Measurements from ENCODE around the gene MEST.
A peak's percentile ranks its signal among the peaks of the same experiment; 100 is the strongest.
"Not testable (repeated sequence)": the region's sequence is repeated elsewhere in the genome, so short reads cannot be mapped to it uniquely, and the experiment has no call there.

The MEST gene

GRCh38 chr7:130486114-130486953 lies 5.6 kb upstream of the MEST start:
- DNase-seq (ENCODE audit: low spot score) = peak; percentile 7

DNA sequence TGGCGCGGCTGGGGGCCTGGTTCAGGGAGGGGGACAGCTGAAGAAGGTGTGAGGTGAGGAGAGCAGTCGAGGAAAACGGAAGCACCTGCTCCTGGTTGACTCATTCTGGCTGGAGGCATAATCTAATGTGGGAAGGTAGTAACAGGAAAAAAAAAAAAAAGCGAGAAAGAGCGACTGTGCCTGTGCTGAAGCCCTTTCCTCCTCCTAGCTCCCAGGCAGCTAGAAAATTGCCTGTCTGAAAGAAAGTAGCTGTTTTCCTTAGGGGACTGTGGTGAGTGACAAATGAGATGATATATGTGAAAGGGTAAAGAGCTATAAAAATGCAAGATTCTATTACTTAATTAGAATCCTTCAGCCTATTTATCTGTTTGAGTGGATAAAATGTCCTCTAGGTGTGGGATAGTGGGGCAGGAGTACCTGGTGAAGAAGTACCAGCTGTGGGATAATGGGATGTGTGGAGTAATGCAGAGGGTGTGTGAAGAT lies 4.9 kb upstream of the MEST start:
- DNase-seq (ENCODE audit: low spot score) = no peak

- DNase-seq (ENCODE audit: low spot score) = no peak
Observed at GRCh38 chr7:130488392-130489139, 3.3 kb upstream of the MEST start.

DNA sequence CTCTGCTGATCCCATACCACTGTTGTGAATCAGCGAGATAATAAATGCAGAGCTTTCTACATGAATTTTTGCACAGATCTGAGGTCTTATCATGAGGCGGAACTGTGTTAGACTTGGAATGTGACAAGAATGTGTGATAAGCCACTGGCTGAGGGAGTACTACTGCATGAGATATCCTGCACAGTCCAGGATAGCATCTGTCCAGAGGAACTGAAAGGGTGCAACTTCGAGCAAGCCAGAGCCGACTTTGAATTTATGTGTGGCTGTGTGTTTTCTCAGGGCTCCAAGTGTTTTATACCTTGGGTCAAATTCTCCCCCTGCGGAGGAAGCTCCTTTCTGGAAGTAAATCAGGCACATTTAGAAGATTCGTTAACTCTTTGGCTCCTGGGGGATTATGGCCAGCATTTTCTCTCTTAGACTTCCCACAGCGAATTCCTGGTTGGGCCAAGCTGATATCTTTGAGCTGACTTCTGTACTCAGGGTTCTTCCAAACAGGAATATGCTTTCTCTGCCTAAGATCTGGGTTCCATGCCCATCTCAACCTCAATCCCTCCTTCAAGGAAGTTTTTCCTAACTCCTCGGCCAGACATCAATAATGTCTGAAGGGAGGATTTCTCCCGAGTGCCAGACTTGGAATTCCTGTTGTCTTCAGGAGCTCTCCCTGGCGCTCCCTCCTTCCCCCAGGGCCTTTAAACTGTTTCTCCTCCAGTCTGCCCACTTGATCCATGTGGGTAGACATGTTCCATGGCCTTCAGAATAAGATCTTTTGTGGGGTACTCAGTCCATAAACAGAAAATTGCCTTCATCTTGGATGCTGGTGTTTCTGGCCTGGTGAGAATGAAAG lies 2.5 kb upstream of the MEST start:
- DNase-seq (ENCODE audit: low spot score) = no peak

DNA sequence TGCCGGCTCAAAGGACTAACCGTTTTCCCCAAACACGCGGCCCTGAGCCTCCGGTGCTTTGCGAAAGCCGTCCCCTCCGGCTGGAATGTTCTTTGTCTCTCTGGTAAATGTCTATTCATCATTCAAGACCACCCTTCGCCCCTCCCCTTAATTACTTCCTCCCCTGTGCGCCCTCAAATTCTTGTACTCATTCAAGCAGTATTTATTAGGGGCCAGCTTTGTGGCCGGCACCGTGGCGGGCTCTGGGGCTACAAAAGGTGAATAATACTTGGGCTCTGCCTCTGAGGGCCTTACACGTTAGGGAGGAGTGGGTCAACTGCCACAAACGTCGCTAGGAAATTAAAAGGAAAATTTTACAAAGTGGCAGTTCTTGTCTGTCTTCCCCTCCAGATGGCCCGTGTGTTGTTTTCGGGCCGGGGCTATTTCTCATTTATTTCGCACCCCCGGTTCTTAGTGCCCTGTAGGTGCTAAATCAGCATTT lies 1.5 kb upstream of the MEST start:
- no peak for DNase-seq (ENCODE audit: low spot score)

DNA sequence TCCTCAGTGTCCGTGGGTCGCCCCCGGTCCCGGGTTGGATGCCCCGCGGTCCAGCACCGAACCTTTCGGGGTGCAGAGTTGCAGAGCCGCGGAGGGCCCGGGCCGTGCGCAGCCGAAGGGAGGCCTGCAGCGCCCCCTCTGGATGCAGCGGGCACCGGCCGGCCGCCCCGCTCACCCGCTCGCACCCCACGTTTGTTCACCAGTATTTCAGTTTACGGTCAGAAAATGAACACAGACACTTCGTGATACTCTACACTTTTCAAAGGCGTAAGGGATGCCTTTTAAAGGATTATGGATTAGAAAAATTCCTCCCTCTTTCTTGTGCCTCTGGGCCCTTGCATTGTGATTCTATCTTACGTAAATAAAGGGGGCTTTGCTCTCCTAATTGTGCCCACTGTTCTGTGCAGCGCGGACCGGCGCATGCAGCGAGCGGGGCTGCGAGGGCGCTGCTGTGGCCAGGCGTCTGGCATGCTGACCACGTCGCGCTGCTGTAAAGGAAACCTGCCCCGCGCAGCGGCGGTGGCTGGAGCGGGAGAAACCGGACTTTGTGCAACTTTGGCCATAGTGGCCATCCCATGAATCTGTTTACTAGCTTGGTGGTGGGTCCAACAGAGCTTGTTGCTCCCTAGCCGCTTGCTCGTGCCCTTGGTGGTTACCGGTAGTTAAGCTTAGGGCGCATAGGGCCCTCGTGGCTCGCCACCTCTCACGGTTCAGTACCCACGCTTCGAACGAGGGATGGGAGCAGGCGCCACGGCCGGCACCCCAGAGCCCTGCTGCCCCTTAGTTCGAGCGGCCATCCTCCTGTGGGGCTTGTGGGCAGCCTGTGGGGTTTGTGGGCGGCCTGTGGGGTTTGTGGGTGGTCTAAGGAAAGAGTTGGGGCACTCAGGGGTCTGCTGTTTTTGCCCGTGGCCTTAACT lies 739 bp upstream of the MEST start:
- DNase-seq (ENCODE audit: low spot score) = no peak

- no peak for DNase-seq (ENCODE audit: low spot score)
Observed at GRCh38 chr7:130492523-130493274, 814 bp downstream of the MEST start.

- DNase-seq (ENCODE audit: low spot score) = no peak
Observed at GRCh38 chr7:130493275-130493873, 1.5 kb downstream of the MEST start.

DNA sequence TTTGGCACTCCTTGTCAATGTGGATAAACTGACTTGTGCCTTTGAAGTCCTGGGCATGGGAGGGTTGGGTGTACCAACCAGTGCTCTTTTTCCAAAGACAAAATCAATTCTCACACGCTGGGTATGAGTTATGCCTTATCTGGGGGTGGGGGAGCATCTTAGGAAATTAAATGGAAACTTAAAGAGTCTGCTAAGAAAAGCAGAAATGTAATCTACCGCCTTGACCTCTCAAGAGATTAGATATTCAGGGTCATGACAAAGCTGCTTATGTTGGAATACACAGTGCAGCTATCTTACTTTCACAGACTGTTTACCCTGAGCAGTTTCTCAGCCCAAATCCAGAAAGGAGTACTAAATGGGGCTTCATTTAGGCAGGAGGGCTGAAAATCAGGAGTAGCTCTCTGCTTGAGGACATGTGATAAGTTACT lies 2.6 kb downstream of the MEST start:
- DNase-seq (ENCODE audit: low spot score) = no peak

- DNase-seq (ENCODE audit: low spot score) = no peak
Observed at GRCh38 chr7:130500463-130500862, 8.6 kb downstream of the MEST start.

DNA sequence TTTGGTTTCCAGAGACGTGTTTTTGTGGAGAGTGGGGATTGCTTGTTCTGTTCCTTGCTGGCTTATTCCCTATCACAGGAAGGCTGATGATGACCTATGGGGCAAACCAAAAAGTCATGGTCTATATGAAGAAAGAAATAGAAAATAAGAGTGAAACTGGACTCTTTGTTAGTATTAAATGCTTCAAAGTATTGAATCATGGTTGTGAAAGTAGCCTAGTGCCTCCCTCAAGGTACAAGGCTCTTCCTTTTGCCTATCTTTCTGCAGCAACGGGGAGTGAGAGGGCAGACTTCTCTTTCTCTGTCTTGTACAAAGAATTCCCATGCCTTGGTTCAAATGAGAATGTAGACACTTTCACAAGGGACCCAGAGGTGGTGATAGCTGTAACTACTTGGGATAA lies 9.0 kb downstream of the MEST start:
- no peak for DNase-seq (ENCODE audit: low spot score)

- DNase-seq (ENCODE audit: low spot score) = no peak
Observed at GRCh38 chr7:130505753-130506152, 13.9 kb downstream of the MEST start.

- DNase-seq (ENCODE audit: low spot score) = no peak
Observed at GRCh38 chr7:130506358-130506757, 14.5 kb downstream of the MEST start.

DNA sequence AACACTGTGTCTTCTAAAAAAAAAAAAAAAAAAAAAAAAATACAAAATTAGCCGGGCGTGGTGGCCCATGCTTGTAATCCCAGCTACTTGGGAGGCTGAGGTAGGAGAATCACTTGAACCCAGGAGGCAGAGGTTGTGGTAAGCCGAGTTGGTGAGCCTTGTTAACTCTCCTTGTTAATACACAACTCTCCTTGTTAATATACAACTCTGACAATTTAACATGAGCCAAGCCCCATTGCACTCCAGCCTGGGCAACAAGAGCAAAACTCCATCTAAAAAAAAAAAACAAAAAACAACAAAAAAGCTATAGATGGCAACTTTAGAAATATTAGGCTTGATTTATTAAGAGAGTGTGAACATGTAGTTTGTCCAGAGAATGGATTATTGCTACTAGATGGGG lies 20.2 kb downstream of the MEST start:
- DNase-seq (ENCODE audit: low spot score) = not testable (repeated sequence)

- DNase-seq (ENCODE audit: low spot score) = no peak
Observed at GRCh38 chr7:130513447-130513846, 21.6 kb downstream of the MEST start.

- no peak for DNase-seq (ENCODE audit: low spot score)
Observed at GRCh38 chr7:130515315-130516040, 23.6 kb downstream of the MEST start.

GRCh38 chr7:130521258-130521951 lies 29.5 kb downstream of the MEST start:
- DNase-seq (ENCODE audit: low spot score) = no peak

GRCh38 chr7:130523519-130524125 lies 31.7 kb downstream of the MEST start:
- DNase-seq (ENCODE audit: low spot score) = not testable (repeated sequence)

All from hematopoietic multipotent progenitor cell treated with erythropoietin and hydrocortisone succinate and interleukin-3 and kit ligand, for 17 days (in vitro differentiated cells).